HG02981 (cell line): ENCODE data around the gene MAP3K10.

ENCODE experiments used
- ATAC-seq: cut with Tn5 transposase; IDR thresholded peaks from one replicate; pipeline ENCODE4 v1.9.1; 2021; ENCODE audit warnings: mild to moderate bottlenecking, moderate library complexity; ENCODE audit not compliant: unreplicated experiment

The MAP3K10 gene

GRCh38 chr19:40247178-40247577 lies 56.0 kb downstream of the MAP3K10 start:
- ATAC-seq: no peak

GRCh38 chr19:40247735-40248262 lies 56.6 kb downstream of the MAP3K10 start:
- ATAC-seq: no peak

GRCh38 chr19:40249201-40249600 lies 58.0 kb downstream of the MAP3K10 start:
- ATAC-seq: no peak

GRCh38 chr19:40249781-40250180 lies 58.6 kb downstream of the MAP3K10 start:
- no peak for ATAC-seq

DNA sequence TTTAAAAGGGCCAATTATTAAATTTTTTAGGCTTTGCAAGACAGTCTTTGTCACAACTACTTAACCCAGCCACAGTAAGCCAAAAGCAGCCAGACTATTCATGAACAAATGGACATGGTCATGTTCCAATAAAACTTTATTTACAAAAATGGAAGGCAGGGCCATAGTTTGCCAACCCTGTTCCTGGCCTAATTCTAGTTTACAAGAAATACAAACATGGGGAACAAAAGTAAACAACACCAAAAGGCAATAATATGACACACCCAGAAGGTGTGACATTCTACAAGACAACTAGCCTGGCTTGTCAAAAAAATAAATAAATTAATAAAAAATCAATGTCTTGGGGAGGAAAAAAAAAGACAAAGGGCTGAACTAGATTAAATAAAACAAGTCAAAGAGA lies 60.0 kb downstream of the MAP3K10 start:
- ATAC-seq: no peak

DNA sequence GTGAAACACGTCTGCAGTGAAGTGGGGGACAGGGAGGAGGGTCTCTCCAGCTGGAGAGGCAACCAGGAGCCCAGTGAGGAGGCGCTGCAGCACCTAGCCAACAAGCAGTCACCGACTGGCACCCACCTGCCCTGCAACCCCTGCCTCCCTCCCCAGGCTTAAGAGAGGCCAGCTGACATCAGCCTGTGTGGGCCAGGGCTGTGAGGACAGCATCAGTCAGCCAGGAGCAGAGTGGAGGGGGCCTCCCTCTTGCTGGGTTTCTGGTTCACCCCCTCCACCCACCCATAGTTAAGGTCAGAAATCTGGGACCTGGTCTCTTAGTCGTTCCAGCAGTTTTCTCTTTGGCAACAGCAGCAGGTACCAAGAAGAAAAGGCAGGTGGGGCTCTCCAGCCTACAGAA lies 60.8 kb downstream of the MAP3K10 start:
- ATAC-seq: no peak

DNA sequence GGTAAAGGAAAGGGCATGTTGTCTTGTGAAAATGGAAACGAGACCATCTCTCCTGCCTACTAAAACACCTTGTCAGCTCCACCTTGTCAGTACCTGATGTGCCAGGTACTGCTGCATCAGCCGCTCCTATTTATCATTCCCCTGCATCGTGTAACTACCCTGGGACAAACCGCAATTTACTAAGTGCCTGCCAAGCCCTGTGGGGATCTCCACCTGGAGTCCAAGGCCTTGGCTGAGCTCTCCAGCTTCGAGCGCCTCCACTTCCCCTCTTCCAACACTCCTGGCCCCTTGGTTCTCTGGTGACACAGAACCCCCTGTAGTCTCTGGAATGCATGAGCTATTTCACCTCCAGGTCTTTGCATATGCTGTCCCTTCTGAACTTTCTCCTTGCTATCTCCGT lies 61.2 kb downstream of the MAP3K10 start:
- ATAC-seq: no peak

- no peak for ATAC-seq
Measured at GRCh38 chr19:40253611-40254092, 62.4 kb downstream of the MAP3K10 start.

DNA sequence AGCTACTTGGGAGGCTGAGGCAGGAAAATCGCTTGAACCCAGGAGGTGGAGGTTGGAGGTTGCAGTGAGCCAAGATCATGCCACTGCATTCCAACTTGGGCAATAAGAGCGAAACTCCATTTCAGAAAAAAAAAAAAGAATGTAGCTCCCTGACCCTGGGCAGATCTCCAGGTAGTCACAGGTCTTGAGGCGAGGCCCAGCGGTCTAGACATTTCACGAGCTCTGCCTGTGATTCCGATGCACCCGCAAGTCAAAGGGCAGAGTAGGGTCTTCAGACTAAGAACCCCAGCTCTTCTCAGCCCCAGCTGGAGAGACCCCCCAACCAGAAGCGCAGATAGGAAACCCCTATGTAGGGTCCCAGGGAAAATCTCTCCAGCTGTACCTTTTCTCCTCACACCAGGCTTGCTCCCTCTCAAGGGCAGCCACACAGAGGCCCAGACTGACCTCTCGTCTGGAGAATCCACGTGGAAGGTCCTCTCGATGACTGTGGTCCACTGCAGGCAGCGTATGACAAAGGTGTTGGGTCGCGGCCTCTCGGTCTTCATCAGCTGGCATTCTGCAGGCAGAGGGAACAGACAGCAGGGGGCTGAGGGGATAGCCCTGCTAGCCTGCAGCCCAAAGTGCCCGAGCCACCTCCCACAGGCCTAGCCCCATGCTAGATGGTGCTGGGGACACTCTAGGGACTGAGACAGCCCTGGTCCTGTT lies 63.6 kb downstream of the MAP3K10 start:
- no peak for ATAC-seq

GRCh38 chr19:40255619-40256166 lies 64.5 kb downstream of the MAP3K10 start:
- no peak for ATAC-seq

DNA sequence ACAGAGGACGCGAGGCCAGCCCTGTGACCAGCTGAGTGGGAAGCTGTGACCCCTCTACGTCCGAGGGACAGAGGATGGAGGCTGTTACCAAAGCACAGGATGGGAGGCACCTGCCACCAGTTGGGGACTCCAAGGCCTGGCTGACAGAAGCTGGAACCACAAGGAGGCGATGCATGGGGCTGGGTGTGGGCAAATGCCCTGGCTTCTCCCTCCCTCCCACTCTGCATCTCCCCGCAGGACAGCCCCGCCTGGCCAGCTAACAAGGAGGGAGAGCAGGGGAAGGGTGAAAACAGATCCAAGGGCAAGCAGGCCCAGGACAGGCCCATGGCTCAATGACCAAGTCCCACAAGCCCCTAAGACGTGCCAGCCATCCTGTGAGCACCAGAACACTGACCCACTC lies 65.3 kb downstream of the MAP3K10 start:
- no peak for ATAC-seq

GRCh38 chr19:40257096-40257517 lies 65.9 kb downstream of the MAP3K10 start:
- no peak for ATAC-seq

GRCh38 chr19:40261631-40262030 lies 70.4 kb downstream of the MAP3K10 start:
- ATAC-seq: no peak

DNA sequence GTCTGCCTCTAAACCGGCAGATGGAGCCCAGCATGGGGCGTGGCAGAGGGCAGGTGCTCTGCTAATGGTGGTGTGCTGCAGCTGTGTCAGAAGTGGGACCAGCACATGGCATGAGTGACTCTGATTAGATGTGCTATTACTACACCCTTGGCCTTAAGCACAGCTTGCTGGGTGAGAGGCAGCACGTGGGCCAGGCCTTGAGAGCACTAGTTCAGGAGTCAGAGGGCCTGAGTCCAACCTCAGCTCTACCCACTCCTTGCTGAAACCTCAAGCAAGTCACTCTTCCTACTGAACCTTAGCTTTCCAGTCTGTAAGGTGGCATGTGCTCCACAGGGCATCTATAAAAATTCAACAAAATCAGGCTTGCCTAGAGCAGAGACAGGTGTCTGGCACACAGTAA lies 71.2 kb downstream of the MAP3K10 start:
- no peak for ATAC-seq

DNA sequence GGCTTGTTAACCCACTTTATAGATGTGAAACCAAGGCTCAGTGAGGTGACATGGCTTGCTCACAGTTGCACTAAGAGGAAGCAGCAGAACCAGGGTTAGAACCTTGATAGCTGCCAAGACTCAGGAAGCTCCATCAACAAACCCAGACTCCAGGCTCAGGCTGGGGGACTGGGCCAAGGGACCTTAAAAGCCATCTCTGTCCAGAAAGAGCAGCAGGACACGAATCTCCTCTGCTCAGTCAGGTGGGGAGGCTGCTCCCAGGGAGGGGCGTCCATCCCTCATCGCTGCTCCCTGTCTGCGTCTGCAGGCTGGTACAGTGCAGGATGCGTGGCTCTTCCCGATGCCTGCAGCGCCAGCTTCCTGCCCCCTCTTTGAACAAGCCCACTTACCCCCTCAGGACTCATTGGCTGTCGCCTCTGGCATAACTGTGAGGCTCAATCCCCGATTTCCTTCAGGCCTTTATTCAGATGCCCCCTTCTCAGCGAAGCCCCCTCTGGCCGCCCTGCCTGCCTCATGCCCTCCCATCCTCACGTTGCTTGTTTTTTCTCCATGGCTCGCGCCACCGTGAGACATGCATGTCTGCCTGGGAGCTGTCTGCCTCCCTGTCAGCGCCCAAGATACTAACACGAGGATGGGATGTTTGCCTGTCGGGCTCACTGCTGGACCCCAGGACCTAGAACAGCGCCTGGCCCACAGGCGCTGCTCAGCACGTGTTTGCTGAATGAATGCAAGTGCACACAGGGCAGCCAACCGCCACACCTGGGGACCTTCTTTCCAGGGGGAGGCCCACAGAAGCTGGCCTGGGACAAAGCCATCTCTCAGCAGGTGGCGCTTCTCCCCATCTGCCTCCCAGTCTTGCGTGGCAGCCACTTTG lies 72.5 kb downstream of the MAP3K10 start:
- no peak for ATAC-seq

- no peak for ATAC-seq
Measured at GRCh38 chr19:40264314-40265054, 73.3 kb downstream of the MAP3K10 start.
